Chondrocyte (in vitro differentiated cells): ENCODE results near the gene LRBA. TPM values are rescaled to one million over a fixed set of nuclear protein-coding genes. Genes with fewer than 3 reads are reported as not detected.

Experiments used
- DNase-seq: peaks from one replicate; pipeline ENCODE4 v3.0.0; 2021; ENCODE audit warnings: mixed read lengths, low spot score
- H3K27ac Mint-ChIP-seq: one replicate; pipeline ENCODE4 v1.8.0; 2021; ENCODE audit warnings: mild to moderate bottlenecking, moderate library complexity, mixed read lengths; ENCODE audit not compliant: unreplicated experiment
- H3K27me3 Mint-ChIP-seq: 2 replicates; pipeline ENCODE4 v1.8.0; 2021; ENCODE audit warnings: low read depth, mixed read lengths
- H3K36me3 Mint-ChIP-seq: 2 replicates; pipeline ENCODE4 v1.8.0; 2021; ENCODE audit warnings: low read depth, mixed read lengths
- H3K4me1 Mint-ChIP-seq: 2 replicates; pipeline ENCODE4 v1.8.0; 2021; ENCODE audit warnings: low read depth, mild to moderate bottlenecking, mixed read lengths
- H3K4me3 Mint-ChIP-seq: one replicate; pipeline ENCODE4 v1.8.0; 2021; ENCODE audit warnings: mild to moderate bottlenecking, moderate library complexity, mixed read lengths; ENCODE audit not compliant: unreplicated experiment
- H3K9me3 Mint-ChIP-seq: 2 replicates; pipeline ENCODE4 v1.8.0; 2021; ENCODE audit warnings: low read depth, mixed read lengths
- total RNA-seq: library from RNA; stranded (reverse); gene quantifications from 3 replicates; pipeline ENCODE4 v1.2.1, GENCODE V29; 2021
- TF ChIP-seq, protein P1 (sequence below): fragments of 200-600 bp; sonication (generic); IDR thresholded peaks from 2 replicates; pipeline ENCODE4 v1.5.0; 2021; ENCODE audit warnings: antibody characterized with exemption, mild to moderate bottlenecking, moderate library complexity

LRBA gene
- total RNA-seq, 1 donor from 2014 or later: 19.7 TPM

- no peaks in the 10 kb centered on the region for H3K36me3 Mint-ChIP-seq
- no peaks in the 10 kb centered on the region for H3K4me1 Mint-ChIP-seq
- TF ChIP-seq, protein P1, sequence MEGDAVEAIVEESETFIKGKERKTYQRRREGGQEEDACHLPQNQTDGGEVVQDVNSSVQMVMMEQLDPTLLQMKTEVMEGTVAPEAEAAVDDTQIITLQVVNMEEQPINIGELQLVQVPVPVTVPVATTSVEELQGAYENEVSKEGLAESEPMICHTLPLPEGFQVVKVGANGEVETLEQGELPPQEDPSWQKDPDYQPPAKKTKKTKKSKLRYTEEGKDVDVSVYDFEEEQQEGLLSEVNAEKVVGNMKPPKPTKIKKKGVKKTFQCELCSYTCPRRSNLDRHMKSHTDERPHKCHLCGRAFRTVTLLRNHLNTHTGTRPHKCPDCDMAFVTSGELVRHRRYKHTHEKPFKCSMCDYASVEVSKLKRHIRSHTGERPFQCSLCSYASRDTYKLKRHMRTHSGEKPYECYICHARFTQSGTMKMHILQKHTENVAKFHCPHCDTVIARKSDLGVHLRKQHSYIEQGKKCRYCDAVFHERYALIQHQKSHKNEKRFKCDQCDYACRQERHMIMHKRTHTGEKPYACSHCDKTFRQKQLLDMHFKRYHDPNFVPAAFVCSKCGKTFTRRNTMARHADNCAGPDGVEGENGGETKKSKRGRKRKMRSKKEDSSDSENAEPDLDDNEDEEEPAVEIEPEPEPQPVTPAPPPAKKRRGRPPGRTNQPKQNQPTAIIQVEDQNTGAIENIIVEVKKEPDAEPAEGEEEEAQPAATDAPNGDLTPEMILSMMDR: no peak
- H3K27ac Mint-ChIP-seq: no peak overlapping the region
- no peak overlapping the region for H3K4me3 Mint-ChIP-seq
- H3K9me3 Mint-ChIP-seq: peaks cover 4% of the 10 kb centered on the region
- DNase-seq: no peak
- no peaks in the 10 kb centered on the region for H3K27me3 Mint-ChIP-seq
These were observed 31.2 kb downstream of the LRBA start for GRCh38 chr4:150983851-150984250.

- no peak overlapping the region for H3K27ac Mint-ChIP-seq
- no peak overlapping the region for H3K4me3 Mint-ChIP-seq
- no peaks in the 10 kb centered on the region for H3K4me1 Mint-ChIP-seq
- H3K27me3 Mint-ChIP-seq: no peaks in the 10 kb centered on the region
- H3K36me3 Mint-ChIP-seq: no peaks in the 10 kb centered on the region
- no peak for DNase-seq
- H3K9me3 Mint-ChIP-seq: peaks cover 8% of the 10 kb centered on the region
- TF ChIP-seq, protein P1: no peak
These were observed 32.4 kb downstream of the LRBA start for GRCh38 chr4:150982557-150983233.

- TF ChIP-seq, protein P1: no peak
- Mint-ChIP-seq H3K4me1 (no peaks in the 10 kb centered on the region), H3K4me3 (no peak overlapping the region), H3K36me3 (no peaks in the 10 kb centered on the region), H3K9me3 (peaks cover 8% of the 10 kb centered on the region), H3K27me3 (no peaks in the 10 kb centered on the region), H3K27ac (no peak overlapping the region)
- no peak for DNase-seq
These were observed 36.1 kb downstream of the LRBA start for GRCh38 chr4:150978738-150979575.

GRCh38 chr4:150976478-150977118 lies 38.5 kb downstream of the LRBA start:
- Mint-ChIP-seq H3K27me3 (no peaks in the 10 kb centered on the region), H3K4me3 (no peak overlapping the region), H3K9me3 (peaks cover 8% of the 10 kb centered on the region), H3K27ac (no peak overlapping the region), H3K36me3 (no peaks in the 10 kb centered on the region), H3K4me1 (peaks cover 4% of the 10 kb centered on the region)
- DNase-seq: no peak
- TF ChIP-seq, protein P1: no peak

GRCh38 chr4:150974750-150975149 lies 40.3 kb downstream of the LRBA start:
- Mint-ChIP-seq H3K9me3 (peaks cover 8% of the 10 kb centered on the region), H3K4me3 (no peak overlapping the region), H3K4me1 (peaks cover 4% of the 10 kb centered on the region), H3K27me3 (no peaks in the 10 kb centered on the region), H3K36me3 (no peaks in the 10 kb centered on the region), H3K27ac (no peak overlapping the region)
- TF ChIP-seq, protein P1: no peak
- no peak for DNase-seq
